ENCODE data around the gene LIMS2.

LIMS2 gene

GRCh38 chr2:127597984-127598380, 77.3 kb downstream of the LIMS2 start:
- ATAC-seq: no peak
- TF ChIP-seq POU6F1 (CRISPR knock-in tag; IDR thresholded peaks at IDR 0.05; ENCODE audit: borderline replicate concordance, low read depth) (no peak), CREB5 (CRISPR knock-in tag; IDR thresholded peaks at IDR 0.05; ENCODE audit: low read depth) (no peak), TOX (CRISPR knock-in tag; IDR thresholded peaks at IDR 0.05; ENCODE audit: borderline replicate concordance) (no peak)

- ATAC-seq: no peak
- no peak for TF ChIP-seq ZFP30 (CRISPR knock-in tag; IDR thresholded peaks at IDR 0.05)
- no peak for TF ChIP-seq CREB5 (CRISPR knock-in tag; IDR thresholded peaks at IDR 0.05; ENCODE audit: low read depth)
- TF ChIP-seq TOX (CRISPR knock-in tag; IDR thresholded peaks at IDR 0.05; ENCODE audit: borderline replicate concordance): no peak
- no peak for TF ChIP-seq CSRNP3 (CRISPR knock-in tag; IDR thresholded peaks at IDR 0.05)
- TF ChIP-seq ZNF8 (CRISPR knock-in tag; IDR thresholded peaks at IDR 0.05): no peak
- no peak for TF ChIP-seq OSR1 (CRISPR knock-in tag; IDR thresholded peaks at IDR 0.05)
- no peak for TF ChIP-seq BACH2 (CRISPR knock-in tag; IDR thresholded peaks at IDR 0.05; ENCODE audit: borderline replicate concordance)
- TF ChIP-seq SNAI2 (CRISPR knock-in tag; IDR thresholded peaks at IDR 0.05): no peak
- no peak for TF ChIP-seq RARB (CRISPR knock-in tag; IDR thresholded peaks at IDR 0.05)
- TF ChIP-seq TCF4 (CRISPR knock-in tag; IDR thresholded peaks at IDR 0.05; ENCODE audit: borderline replicate concordance): no peak
- no peak for TF ChIP-seq POU6F1 (CRISPR knock-in tag; IDR thresholded peaks at IDR 0.05; ENCODE audit: borderline replicate concordance, low read depth)
Observed at GRCh38 chr2:127597046-127597983, 78.0 kb downstream of the LIMS2 start.

GRCh38 chr2:127596311-127597045, 78.9 kb downstream of the LIMS2 start:
- no peak for TF ChIP-seq ZFP3 (CRISPR knock-in tag; IDR thresholded peaks at IDR 0.05)
- no peak for TF ChIP-seq TOX (CRISPR knock-in tag; IDR thresholded peaks at IDR 0.05; ENCODE audit: borderline replicate concordance)
- no peak for TF ChIP-seq ZFP30 (CRISPR knock-in tag; IDR thresholded peaks at IDR 0.05)
- TF ChIP-seq OSR1 (CRISPR knock-in tag; IDR thresholded peaks at IDR 0.05): no peak
- TF ChIP-seq CSRNP3 (CRISPR knock-in tag; IDR thresholded peaks at IDR 0.05): no peak
- ATAC-seq: no peak

- no peak for TF ChIP-seq ZNF70 (CRISPR knock-in tag; IDR thresholded peaks at IDR 0.05)
- no peak for TF ChIP-seq ZFP30 (CRISPR knock-in tag; IDR thresholded peaks at IDR 0.05)
- no peak for TF ChIP-seq CSRNP3 (CRISPR knock-in tag; IDR thresholded peaks at IDR 0.05)
- no peak for ATAC-seq
Observed at GRCh38 chr2:127594116-127594591, 81.2 kb downstream of the LIMS2 start.
